H9 (cell line): ENCODE data around the gene FOXD2. TPM values are rescaled to one million over a fixed set of nuclear protein-coding genes. Genes with fewer than 3 reads are reported as not detected.

Experiments
- DNase-seq: peaks from one replicate; pipeline ENCODE4 v3.0.0-alpha.2; 2017
- H2AFZ ChIP-seq: one replicate; pipeline ENCODE4 v1.6.1; 2013; ENCODE audit warnings: mild to moderate bottlenecking, low read length, control low read depth, moderate library complexity
- H2AK5ac ChIP-seq: 2 replicates; pipeline ENCODE4 v1.6.1; 2013; ENCODE audit warnings: low read length, control low read depth, mixed read lengths; ENCODE audit not compliant: insufficient read length
- H2BK120ac ChIP-seq: one replicate; pipeline ENCODE4 v1.6.1; 2013; ENCODE audit warnings: low read depth, mild to moderate bottlenecking, low read length, control low read depth, inconsistent platforms; ENCODE audit not compliant: poor library complexity, severe bottlenecking
- H2BK12ac ChIP-seq: 2 replicates; pipeline ENCODE4 v1.6.1; 2013; ENCODE audit warnings: low read length, control low read depth, mixed read lengths, low read depth; ENCODE audit not compliant: insufficient read length
- H2BK15ac ChIP-seq: 2 replicates; pipeline ENCODE4 v1.6.1; 2013; ENCODE audit warnings: low read depth, low read length, control low read depth
- H2BK20ac ChIP-seq: one replicate; pipeline ENCODE4 v1.6.1; 2013; ENCODE audit warnings: low read depth, mild to moderate bottlenecking, low read length, control low read depth, inconsistent platforms; ENCODE audit not compliant: poor library complexity, severe bottlenecking
- H2BK5ac ChIP-seq: 2 replicates; pipeline ENCODE4 v1.6.1; 2013; ENCODE audit warnings: low read length, control low read depth, mixed read lengths; ENCODE audit not compliant: insufficient read length
- H3K14ac ChIP-seq: 2 replicates; pipeline ENCODE4 v1.6.1; 2013; ENCODE audit warnings: low read length, control low read depth; ENCODE audit not compliant: insufficient read depth
- H3K18ac ChIP-seq: 2 replicates; pipeline ENCODE4 v1.6.1; 2013; ENCODE audit warnings: low read depth, mild to moderate bottlenecking, mixed read lengths, low read length, control low read depth; ENCODE audit not compliant: insufficient read length
- H3K23ac ChIP-seq: 2 replicates; pipeline ENCODE4 v1.6.1; 2013; ENCODE audit warnings: low read length, control low read depth, mixed read lengths, low read depth; ENCODE audit not compliant: insufficient read length
- H3K23me2 ChIP-seq: 2 replicates; pipeline ENCODE4 v1.6.1; 2013; ENCODE audit warnings: low read depth, mild to moderate bottlenecking, mixed read lengths, low read length, control low read depth; ENCODE audit not compliant: insufficient read length, poor library complexity, severe bottlenecking
- H3K27ac ChIP-seq: 2 replicates; pipeline ENCODE4 v1.5.1; 2013; ENCODE audit warnings: low read length, control low read depth, mixed read lengths, low read depth; ENCODE audit not compliant: insufficient read length
- H3K27me3 ChIP-seq: 2 replicates; pipeline ENCODE4 v1.6.1; 2013; ENCODE audit warnings: low read length, control low read depth, inconsistent platforms; ENCODE audit not compliant: insufficient read depth
- H3K4ac ChIP-seq: 2 replicates; pipeline ENCODE4 v1.6.1; 2013; ENCODE audit warnings: low read depth, mild to moderate bottlenecking, control low read depth, inconsistent platforms, low read length, moderate library complexity
- H3K4me1 ChIP-seq: 2 replicates; pipeline ENCODE4 v1.6.1; 2013; ENCODE audit warnings: low read length, control low read depth, inconsistent platforms; ENCODE audit not compliant: insufficient read depth
- H3K4me2 ChIP-seq: 2 replicates; pipeline ENCODE4 v1.6.1; 2013; ENCODE audit warnings: low read length, control low read depth, mixed read lengths; ENCODE audit not compliant: insufficient read length, insufficient read depth
- H3K56ac ChIP-seq: 2 replicates; pipeline ENCODE4 v1.6.1; 2013; ENCODE audit warnings: low read depth, mild to moderate bottlenecking, mixed read lengths, low read length, control low read depth; ENCODE audit not compliant: insufficient read length
- H3K79me1 ChIP-seq: 2 replicates; pipeline ENCODE4 v1.6.1; 2013; ENCODE audit warnings: low read depth, mild to moderate bottlenecking, moderate library complexity, low read length, control low read depth, inconsistent platforms; ENCODE audit not compliant: insufficient read depth, poor library complexity, severe bottlenecking
- H3K79me2 ChIP-seq: 2 replicates; pipeline ENCODE4 v1.6.1; 2013; ENCODE audit warnings: low read length, control low read depth, inconsistent platforms; ENCODE audit not compliant: insufficient read depth
- H3K9ac ChIP-seq: 2 replicates; pipeline ENCODE4 v1.6.1; 2013; ENCODE audit warnings: low read length, control low read depth, mixed read lengths; ENCODE audit not compliant: insufficient read length; ENCODE audit errors: extremely low read depth
- H3K9me3 ChIP-seq: one replicate; pipeline ENCODE4 v1.6.1; 2013; ENCODE audit warnings: low read depth, low read length, inconsistent platforms; ENCODE audit not compliant: control insufficient read depth
- H3T11ph ChIP-seq: one replicate; pipeline ENCODE4 v1.6.1; 2013; ENCODE audit warnings: mild to moderate bottlenecking, low read length, control low read depth, inconsistent platforms
- H4K20me1 ChIP-seq: one replicate; pipeline ENCODE4 v1.6.1; 2013; ENCODE audit not compliant: control insufficient read depth, insufficient read length, insufficient read depth
- H4K5ac ChIP-seq: 2 replicates; pipeline ENCODE4 v1.6.1; 2013; ENCODE audit warnings: low read depth, mild to moderate bottlenecking, mixed read lengths, low read length, control low read depth; ENCODE audit not compliant: insufficient read length
- H4K8ac ChIP-seq: replicated peaks from 2 replicates; pipeline ENCODE4 v1.6.1; 2013; ENCODE audit warnings: low read length, control low read depth, mixed read lengths, low read depth; ENCODE audit not compliant: insufficient read length
- H4K91ac ChIP-seq: 2 replicates; pipeline ENCODE4 v1.6.1; 2013; ENCODE audit warnings: low read depth, mild to moderate bottlenecking, moderate library complexity, mixed read lengths, low read length, control low read depth; ENCODE audit not compliant: insufficient read length
- H3K27ac Mint-ChIP-seq, 3 experiments: 2 replicates in 2 of 3; 3 replicates in 1 of 3; pipeline ENCODE4 v1.8.0; 2020 to 2021; ENCODE audit warnings: mixed read lengths in 3 of 3, mild to moderate bottlenecking in 1 of 3, moderate library complexity in 1 of 3
- H3K27me3 Mint-ChIP-seq: 2 replicates; pipeline ENCODE4 v1.8.0; 2021; ENCODE audit warnings: low read depth, mild to moderate bottlenecking, moderate library complexity, mixed read lengths
- H3K36me3 Mint-ChIP-seq, 3 experiments: 2 replicates in 2 of 3; 3 replicates in 1 of 3; pipeline ENCODE4 v1.8.0; 2020 to 2021; ENCODE audit warnings: low read depth in 3 of 3, mixed read lengths in 3 of 3; ENCODE audit not compliant: insufficient read depth in 1 of 3
- H3K4me1 Mint-ChIP-seq, 2 experiments: 2 replicates each; pipeline ENCODE4 v1.8.0; 2020; ENCODE audit warnings: mixed read lengths in 2 of 2
- H3K4me3 Mint-ChIP-seq, 2 experiments: 2 replicates in 1 of 2; 3 replicates in 1 of 2; pipeline ENCODE4 v1.8.0; 2020 to 2021; ENCODE audit warnings: mild to moderate bottlenecking in 2 of 2, mixed read lengths in 2 of 2, moderate library complexity in 1 of 2
- H3K9me3 Mint-ChIP-seq, 2 experiments: 2 replicates in 1 of 2; 3 replicates in 1 of 2; pipeline ENCODE4 v1.8.0; 2020; ENCODE audit warnings: mild to moderate bottlenecking in 2 of 2, mixed read lengths in 2 of 2, moderate library complexity in 1 of 2
- WGBS: extraction: QIAGEN DNeasy Blood & Tissue Kit; methylation state at CpG from one replicate; pipeline ENCODE4 v1.1.7; 2013; ENCODE audit warnings: missing lambda C conversion rate, low lambda C conversion rate, mixed read lengths; ENCODE audit not compliant: insufficient read length; ENCODE audit errors: extremely low coverage; 5-methylcytosine and 5-hydroxymethylcytosine counted together
- total RNA-seq: library from RNA; stranded (reverse); gene quantifications from 2 replicates; pipeline ENCODE4 v1.2.1, GENCODE V29; 2021
- TF ChIP-seq, protein P1 (sequence below): fragments of 200-600 bp; sonication (generic); conservative IDR thresholded peaks from 3 replicates; pipeline ENCODE4 v1.8.0; 2021; ENCODE audit warnings: antibody characterized with exemption, mild to moderate bottlenecking

The FOXD2 gene
- total RNA-seq, 1 experiment from 2014 or later = not detected

DNA sequence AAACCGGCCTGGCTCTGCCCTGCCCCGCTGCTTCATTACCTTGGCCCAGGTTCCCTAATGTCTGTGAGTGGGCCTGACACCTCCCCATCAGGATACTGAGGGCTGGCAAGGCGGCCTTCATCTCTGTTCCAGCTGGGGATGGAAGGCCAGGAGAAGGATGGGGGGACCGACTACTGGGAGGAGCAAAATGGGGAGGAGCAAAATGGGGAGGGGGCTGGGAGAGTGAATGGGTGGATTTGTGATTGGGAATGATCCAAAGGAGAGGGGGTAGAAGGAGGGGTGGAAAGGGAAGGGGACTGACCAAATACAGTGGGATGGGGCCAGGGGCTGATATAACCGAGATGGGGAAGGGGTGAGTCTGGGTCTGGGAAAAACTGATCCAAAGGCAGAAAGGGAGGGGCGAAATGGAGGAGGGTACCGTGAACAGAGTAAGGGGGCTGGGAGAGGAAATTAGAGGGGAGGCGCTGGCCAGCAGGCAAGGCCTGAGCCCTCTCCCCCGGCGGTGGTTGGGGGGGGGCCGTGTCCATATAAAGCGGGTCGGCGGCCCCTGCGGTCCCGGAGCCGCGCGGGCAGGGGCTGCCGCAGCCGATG lies 22.0 kb upstream of the FOXD2 start, which contains the start of gene FOXE3:
FOXE3 (plus strand) TSS at position 558 of the 591 bp plus-strand sequence; CDS start at position 589, 31 bp downstream.
- no peak within 1 kb of the TSS for H3K27ac ChIP-seq
- no peaks in the 10 kb centered on the region for H3K79me2 ChIP-seq
- H3K18ac ChIP-seq = no peak within 1 kb of the TSS
- H3K23me2 ChIP-seq = no peaks in the 10 kb centered on the region
- H4K20me1 ChIP-seq = no peaks in the 10 kb centered on the region
- H3K27me3 ChIP-seq = peaks cover 52% of the 10 kb centered on the region
- H3K14ac ChIP-seq = no peak within 1 kb of the TSS
- DNase-seq = no peak
- H3K56ac ChIP-seq = no peak within 1 kb of the TSS
- Mint-ChIP-seq H3K4me3 (peak within 1 kb of the TSS; percentile 64 to 82), H3K4me1 (peaks cover 5 to 14% of the 10 kb centered on the region in 2 experiments; a peak in 3 of 4 replicates), H3K36me3 (peaks cover 0 to 5% (median 0%) of the 10 kb centered on the region in 3 experiments; a peak in 1 of 7 replicates), H3K27ac (no peak within 1 kb of the TSS), H3K27me3 (peaks cover 92% of the 10 kb centered on the region), H3K9me3 (peaks cover 0 to 9% of the 10 kb centered on the region in 2 experiments; a peak in 2 of 5 replicates)
- no peaks in the 10 kb centered on the region for H3K4me1 ChIP-seq
- TF ChIP-seq, protein P1, sequence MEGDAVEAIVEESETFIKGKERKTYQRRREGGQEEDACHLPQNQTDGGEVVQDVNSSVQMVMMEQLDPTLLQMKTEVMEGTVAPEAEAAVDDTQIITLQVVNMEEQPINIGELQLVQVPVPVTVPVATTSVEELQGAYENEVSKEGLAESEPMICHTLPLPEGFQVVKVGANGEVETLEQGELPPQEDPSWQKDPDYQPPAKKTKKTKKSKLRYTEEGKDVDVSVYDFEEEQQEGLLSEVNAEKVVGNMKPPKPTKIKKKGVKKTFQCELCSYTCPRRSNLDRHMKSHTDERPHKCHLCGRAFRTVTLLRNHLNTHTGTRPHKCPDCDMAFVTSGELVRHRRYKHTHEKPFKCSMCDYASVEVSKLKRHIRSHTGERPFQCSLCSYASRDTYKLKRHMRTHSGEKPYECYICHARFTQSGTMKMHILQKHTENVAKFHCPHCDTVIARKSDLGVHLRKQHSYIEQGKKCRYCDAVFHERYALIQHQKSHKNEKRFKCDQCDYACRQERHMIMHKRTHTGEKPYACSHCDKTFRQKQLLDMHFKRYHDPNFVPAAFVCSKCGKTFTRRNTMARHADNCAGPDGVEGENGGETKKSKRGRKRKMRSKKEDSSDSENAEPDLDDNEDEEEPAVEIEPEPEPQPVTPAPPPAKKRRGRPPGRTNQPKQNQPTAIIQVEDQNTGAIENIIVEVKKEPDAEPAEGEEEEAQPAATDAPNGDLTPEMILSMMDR = no peak
- H3K79me1 ChIP-seq = no peaks in the 10 kb centered on the region
- H3K23ac ChIP-seq = no peak within 1 kb of the TSS
- no peak within 1 kb of the TSS for H3K9ac ChIP-seq
- H2BK20ac ChIP-seq = no peak within 1 kb of the TSS
- no peak within 1 kb of the TSS for H4K91ac ChIP-seq
- no peak within 1 kb of the TSS for H3K4ac ChIP-seq
- no peak within 1 kb of the TSS for H4K8ac ChIP-seq
- WGBS = no CpG with 5 or more reads among the region's 21 CpGs
- no peak within 1 kb of the TSS for H3T11ph ChIP-seq
- peak within 1 kb of the TSS; percentile 24 for H3K4me2 ChIP-seq
- H2AK5ac ChIP-seq = no peak within 1 kb of the TSS
- no peaks in the 10 kb centered on the region for H3K9me3 ChIP-seq
- H2BK5ac ChIP-seq = no peak within 1 kb of the TSS
- no peak within 1 kb of the TSS for H4K5ac ChIP-seq
- H2AFZ ChIP-seq = no peak within 1 kb of the TSS
- no peak within 1 kb of the TSS for H2BK120ac ChIP-seq
- H2BK15ac ChIP-seq = no peak within 1 kb of the TSS
- no peak within 1 kb of the TSS for H2BK12ac ChIP-seq
